ENCODE data around the gene C19orf85.
"Not testable (repeated sequence)": the region's sequence is repeated elsewhere in the genome, so short reads cannot be mapped to it uniquely, and the experiment has no call there.

Gene C19orf85

DNA sequence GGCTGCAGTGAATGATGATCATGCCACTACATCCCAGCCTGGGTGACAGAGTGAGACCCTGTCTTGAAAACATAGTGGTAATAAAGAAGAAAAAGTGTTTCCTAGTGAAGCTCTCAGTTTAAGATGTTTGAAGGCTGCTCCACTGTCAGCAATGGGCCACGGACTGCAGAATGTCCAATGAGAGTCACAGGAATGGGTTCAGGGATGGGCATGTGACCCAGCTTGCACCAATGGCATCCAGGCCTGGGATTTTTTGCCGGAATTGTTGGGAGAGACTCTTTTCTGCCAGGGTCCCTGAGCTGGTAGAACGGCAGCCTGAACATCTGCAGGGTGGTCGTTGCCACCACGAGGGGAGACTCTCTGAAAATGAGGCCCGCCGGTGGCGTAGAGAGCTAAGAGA is 27.7 kb downstream of the C19orf85 start:
- no peak for DNase-seq

DNA sequence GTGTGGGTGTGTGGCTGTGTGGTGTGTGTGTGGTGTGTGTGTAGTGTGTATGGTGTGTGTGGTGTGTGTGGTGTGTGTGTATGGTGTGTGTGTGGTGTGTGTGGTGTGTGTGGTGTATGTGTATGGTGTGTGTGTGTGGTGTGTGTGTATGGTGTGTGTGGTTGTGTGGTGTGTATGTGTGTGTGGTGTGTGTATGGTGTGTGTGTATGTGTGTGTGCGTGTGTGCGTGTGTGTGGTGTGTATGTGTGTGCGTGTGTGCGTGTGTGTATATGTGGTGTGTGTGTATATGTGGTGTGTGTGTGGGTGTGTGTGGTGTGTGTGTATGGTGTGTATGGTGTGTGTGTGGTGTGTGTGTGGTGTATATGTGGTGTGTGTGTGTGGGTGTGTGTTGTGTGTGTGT is 29.5 kb downstream of the C19orf85 start:
- no peak for DNase-seq

DNA sequence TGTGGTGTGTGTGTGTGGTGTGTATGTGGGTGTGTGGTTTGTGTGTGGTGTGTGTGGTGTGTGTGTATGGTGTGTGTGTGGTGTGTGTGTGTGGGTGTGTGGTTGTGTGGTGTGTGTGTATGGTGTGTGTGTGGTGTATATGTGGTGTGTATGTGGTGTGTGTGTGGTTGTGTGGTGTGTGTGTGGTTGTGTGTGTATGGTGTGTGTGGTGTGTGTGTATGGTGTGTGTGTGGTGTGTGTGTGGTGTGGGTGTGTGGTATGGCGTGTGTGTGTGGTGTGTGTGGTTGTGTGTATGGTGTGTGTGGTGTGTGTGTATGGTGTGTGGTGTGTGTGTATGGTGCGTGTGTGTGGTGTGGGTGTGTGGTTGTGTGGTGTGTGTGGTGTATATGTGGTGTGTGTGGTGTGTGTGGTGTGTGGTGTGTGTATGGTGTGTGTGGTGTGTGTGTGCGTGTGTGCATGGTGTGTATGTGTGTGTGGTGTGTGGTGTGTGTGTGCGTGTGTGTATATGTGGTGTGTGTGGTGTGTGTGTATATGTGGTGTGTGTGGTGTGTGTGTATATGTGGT is 30.1 kb downstream of the C19orf85 start:
- DNase-seq: no peak

DNA sequence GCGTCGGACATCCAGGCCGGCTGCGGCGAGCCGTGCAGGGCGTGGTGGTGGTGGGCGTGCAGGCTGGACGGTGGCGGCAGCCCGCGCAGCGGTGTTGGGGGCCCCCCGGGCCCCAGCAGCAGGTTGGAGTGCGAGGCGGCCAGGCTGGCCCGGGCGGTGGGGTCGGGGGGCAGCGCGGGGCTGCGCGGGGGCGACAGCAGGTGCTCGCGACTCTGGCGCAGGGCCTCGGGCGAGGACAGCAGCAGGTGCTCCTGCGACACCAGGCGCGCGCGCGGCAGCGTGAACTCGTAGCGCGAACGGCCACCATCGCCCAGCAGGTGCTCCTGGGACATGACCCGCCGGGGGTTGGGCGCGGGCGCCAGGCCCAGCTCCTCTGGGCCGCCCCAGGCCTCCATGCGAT is 31.3 kb downstream of the C19orf85 start:
- no peak for DNase-seq

DNA sequence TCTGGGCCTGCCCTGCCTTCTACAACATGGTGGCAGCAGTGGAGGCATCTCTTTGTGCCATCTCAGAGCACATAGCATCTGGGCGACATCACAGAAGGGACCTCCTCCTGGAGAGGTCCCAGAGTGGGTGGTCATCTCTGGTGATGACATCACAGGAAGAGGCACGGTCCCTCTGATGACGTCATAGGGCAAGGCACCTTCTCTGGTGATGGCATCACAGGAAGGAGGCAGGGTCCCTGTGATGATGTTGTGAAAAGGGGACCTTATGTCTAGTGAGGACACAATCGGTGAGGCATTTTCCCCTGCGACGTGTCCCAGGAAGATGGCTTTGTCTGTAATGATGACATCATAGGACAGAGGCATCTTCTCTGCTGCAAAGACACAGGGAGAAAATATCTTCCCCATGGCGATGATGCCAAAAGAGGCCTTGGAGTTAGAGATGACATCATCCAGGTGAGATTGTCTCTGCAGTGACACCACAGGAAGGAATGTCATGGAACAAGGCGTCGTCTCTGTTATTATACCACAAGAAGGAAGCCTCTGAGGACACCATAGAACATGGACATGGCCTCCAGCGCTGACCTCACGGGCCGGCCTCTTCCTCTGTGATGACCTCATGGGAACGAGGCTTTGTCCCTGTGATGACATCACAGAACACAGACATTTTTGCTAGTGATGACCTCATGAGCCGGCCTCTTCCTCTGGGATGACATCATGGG is 32.2 kb downstream of the C19orf85 start:
- DNase-seq: no peak

DNA sequence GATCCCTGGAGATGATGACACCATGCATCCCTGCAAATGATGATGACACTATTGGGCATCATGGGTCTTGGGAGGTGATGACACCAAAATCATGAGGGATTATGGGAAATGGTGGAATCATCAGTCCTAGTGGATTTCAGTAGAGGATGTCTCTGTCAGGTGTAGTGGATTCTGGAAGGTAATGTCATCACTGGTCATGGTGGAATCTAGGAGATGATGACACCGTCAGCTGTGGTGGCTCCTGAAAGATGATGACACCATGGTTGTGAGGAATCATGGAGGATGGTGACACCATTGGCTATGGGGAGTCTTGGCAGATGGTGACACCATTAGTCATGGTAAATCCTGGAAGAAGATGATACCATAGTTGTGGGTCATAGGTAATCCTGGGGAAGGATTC is 33.4 kb downstream of the C19orf85 start:
- no peak for DNase-seq

DNA sequence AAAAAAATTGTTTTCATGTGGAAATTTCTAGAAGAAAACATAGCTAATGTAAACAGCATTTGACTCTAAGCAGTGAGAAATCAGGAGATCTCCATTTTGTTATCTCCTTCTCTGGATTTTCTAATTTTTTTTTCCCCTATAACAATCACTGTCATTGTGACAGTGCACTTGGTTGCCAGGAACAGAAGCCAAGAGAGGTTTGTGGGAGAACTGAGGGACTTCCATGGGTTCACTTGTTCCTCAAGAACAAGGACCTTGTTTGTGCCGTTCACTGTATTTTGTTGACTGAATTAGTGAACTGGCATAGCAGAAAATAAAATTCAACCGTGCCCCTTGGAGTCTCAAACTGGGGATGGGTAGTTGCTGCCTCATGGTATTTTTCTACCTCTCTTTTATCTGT is 38.5 kb downstream of the C19orf85 start:
- no peak for DNase-seq

DNA sequence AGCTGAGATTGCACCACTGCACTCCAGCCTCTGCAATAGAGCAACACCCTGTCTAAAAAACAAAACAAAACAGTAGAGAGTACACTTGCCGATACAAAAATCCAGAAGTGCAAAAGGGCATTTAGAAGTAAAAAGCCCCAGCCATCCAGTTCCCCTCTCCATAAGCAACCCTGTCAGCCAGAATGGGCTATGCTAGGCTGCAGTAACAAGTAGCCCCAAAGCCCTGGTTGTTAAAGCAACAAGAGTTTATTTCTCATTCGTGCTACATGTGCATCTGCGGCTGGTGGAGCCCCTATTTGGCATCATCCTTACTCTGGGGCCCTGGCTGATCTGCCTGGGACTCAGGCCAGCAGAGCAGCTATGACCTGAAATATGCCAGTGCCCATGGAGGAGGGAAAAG is 40.0 kb downstream of the C19orf85 start:
- DNase-seq: no peak

DNA sequence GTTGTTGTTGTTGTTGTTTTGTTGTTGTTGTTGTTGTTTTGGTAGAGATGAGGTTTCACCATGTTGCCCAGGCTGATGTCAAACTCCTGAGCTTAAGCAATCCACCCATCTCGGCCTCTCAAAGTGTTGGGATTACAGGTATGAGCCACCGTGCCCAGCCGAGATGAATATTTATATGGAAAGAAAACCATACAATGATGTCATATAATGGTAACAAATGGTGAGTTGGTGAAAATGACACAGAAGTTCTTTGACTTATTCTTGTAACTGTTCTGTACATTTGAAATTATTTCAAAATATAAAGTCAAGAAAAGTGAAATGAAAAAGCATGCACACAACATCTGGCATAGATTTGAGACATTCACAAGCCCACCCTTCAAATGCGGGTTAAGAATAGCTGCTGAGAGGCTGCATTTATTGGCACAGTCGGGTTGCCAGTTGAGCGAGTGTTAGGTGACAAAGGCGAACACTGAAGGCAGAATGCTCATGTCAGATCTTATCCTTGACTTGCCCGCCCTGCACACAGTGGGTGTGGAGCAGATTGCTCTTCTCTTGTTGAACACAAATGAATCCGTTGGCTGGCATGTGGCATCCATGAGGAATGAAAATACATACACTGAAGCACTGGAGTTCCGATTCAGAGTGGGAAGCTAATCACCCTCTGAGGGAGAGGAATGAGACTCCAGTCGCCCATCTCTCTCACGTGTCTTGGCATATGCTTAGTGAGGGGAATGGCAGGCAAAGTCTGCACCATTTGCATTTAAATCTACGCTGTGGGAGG is 41.1 kb downstream of the C19orf85 start:
- DNase-seq: no peak

DNA sequence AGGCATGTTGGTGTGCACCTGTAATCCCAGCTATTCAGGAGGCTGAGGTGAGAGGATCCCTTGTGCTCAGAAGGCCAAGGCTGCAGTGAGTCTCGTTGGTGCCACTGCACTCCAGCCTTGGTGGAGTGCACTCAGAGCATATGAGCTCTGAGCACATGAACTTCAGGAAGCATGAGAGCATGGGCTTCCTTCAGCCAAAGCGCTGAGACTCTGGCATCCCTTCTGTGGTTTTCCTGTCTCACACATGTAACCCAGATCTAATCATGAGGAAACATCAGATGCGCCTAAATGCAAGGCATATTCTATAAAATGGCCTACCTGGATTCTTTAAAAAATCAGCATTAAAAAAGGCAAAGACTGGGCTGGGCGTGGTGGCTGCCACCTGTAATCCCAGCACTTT is 43.3 kb downstream of the C19orf85 start:
- DNase-seq: not testable (repeated sequence)

DNA sequence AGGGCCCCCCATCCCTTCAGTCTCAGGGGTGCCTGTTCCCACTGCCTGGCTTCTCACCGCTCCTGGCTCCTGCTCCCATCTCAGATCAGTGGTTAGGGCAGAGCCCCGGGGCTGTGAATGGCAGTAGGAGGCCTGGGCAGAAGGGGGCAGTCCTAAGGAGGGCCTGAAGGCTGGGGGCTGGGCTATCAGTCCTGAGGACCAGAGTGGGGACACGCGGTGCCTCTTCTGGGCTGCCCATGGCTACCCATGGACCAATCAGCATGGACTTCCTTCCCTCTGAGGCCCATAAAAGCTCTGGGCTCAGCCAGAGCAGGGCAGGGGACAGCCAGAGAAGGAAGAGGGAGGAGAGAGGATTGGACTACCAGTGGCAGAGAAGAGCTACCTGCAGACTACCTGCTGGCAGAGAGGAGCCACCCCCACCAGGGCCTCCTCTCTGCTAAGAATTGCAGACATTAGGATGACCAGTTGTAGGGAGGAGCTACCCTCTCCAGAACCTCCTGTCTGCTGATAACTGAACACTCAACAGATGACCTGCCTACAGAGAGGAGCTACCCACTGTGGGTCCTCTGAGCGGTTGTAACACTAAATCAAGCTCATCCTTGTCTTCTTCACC is 44.8 kb downstream of the C19orf85 start:
- no peak for DNase-seq

DNA sequence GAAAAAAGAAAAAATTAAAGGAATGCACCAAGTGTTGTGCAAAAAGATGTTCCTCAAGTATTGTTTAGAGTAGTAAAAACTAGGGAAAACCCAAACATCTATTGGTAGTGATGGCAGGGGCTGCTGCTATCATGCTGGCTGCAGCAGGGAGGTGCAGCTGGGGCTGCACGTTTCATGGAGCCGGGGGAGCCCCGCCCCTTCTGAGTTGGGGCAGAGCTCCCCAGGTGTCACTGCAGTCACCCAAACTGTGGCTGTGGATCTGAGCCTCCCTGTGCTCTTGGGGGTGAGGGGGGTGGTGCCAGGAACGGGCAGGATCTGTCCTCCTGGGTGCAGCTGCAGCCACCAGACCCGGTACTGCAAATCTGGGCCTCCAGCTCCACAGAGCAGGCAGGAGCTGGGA is 45.4 kb downstream of the C19orf85 start:
- no peak for DNase-seq

DNA sequence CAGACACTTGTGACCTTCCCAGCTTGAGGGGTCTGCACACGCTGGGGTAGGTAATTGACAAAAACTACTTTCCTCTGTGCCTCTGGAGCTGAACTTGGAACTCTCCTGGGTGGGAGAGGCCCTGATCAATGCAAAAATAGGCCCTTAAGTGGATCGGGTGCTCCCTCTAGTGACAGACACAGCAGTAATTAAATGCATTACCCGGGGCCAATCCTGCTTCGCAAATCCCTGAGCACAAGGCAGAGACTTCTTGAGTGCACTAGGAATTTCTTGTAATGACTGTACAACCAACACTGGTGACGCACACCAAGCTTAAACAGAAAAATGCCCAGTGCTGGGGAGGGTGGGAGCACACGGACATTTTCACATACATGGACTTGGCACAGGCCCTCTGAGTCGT is 46.4 kb downstream of the C19orf85 start:
- no peak for DNase-seq
